SK-N-SH (cell line): ENCODE measurements around the gene COCH.

Experiments used
- ELF1 ChIP-seq: IDR thresholded peaks from 2 replicates; pipeline ENCODE4 v1.4.0; 2012
- EP300 ChIP-seq, 2 experiments: IDR thresholded peaks; 2 replicates each; pipeline versions ENCODE4 v1.4.0 to v1.6.1; 2012; ENCODE audit warnings: borderline replicate concordance in 1 of 2, low read depth in 1 of 2, low read length in 1 of 2
- EZH2phosphoT487 ChIP-seq: fragments of 200-600 bp; sonication (generic); IDR thresholded peaks from 2 replicates; pipeline ENCODE4 v1.6.1; 2017; ENCODE audit warnings: low read depth, mixed run types, mild to moderate bottlenecking, antibody characterized with exemption, moderate library complexity, borderline replicate concordance
- FOSL2 ChIP-seq: IDR thresholded peaks from 2 replicates; pipeline ENCODE4 v1.4.0; 2012; ENCODE audit warnings: low read depth, mild to moderate bottlenecking, moderate library complexity, borderline replicate concordance
- MAX ChIP-seq: IDR thresholded peaks from 2 replicates; pipeline ENCODE4 v1.4.0; 2012; ENCODE audit warnings: low read depth
- MEF2A ChIP-seq: IDR thresholded peaks from 2 replicates; pipeline ENCODE4 v1.4.0; 2012; ENCODE audit warnings: low read depth, borderline replicate concordance
- POLR2AphosphoS5 ChIP-seq: IDR thresholded peaks from 2 replicates; pipeline ENCODE4 v1.6.1; 2012; ENCODE audit warnings: low read depth, low read length
- RAD21 ChIP-seq: IDR thresholded peaks from 2 replicates; pipeline ENCODE4 v1.6.1; 2012; ENCODE audit warnings: mild to moderate bottlenecking, low read length
- RCOR1 ChIP-seq: fragments of 150-350 bp; IDR thresholded peaks from 2 replicates; pipeline ENCODE4 v1.6.1; 2017; ENCODE audit warnings: antibody characterized with exemption, low read length
- SMC3 ChIP-seq: IDR thresholded peaks from 2 replicates; pipeline ENCODE4 v1.6.1; 2012; ENCODE audit warnings: low read depth, low read length, improper control_type of control experiment
- TF ChIP-seq, protein P1 (sequence below): fragments of 200-600 bp; sonication (generic); IDR thresholded peaks from 2 replicates; pipeline ENCODE4 v1.6.1; 2017; ENCODE audit warnings: antibody characterized with exemption, mild to moderate bottlenecking, moderate library complexity
- TF ChIP-seq, protein P2 (sequence below): IDR thresholded peaks from 2 replicates; pipeline ENCODE4; 2012

DNA sequence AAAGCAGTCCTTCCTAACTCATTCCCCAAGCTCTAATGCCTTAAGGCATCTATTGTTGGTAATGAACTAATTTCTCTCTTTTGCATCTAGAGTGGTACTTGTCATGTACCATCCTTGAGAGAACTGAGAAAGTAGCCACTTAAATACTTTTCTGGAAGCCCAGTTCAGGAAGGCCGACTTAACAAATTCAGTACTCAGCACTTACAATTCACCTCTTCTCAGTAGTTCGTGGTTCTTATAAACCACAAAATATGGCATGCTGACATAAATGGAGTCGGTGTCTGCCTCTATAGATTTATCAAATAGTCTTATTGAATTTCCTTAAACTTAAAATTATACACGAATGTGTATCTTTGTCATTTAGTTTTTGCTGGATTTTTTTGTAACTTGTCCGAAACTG is 9.4 kb upstream of the COCH start:
- no peak for TF ChIP-seq FOSL2
- no peak for TF ChIP-seq ELF1
- TF ChIP-seq RAD21: no peak
- TF ChIP-seq MAX: no peak
- TF ChIP-seq, protein P1, sequence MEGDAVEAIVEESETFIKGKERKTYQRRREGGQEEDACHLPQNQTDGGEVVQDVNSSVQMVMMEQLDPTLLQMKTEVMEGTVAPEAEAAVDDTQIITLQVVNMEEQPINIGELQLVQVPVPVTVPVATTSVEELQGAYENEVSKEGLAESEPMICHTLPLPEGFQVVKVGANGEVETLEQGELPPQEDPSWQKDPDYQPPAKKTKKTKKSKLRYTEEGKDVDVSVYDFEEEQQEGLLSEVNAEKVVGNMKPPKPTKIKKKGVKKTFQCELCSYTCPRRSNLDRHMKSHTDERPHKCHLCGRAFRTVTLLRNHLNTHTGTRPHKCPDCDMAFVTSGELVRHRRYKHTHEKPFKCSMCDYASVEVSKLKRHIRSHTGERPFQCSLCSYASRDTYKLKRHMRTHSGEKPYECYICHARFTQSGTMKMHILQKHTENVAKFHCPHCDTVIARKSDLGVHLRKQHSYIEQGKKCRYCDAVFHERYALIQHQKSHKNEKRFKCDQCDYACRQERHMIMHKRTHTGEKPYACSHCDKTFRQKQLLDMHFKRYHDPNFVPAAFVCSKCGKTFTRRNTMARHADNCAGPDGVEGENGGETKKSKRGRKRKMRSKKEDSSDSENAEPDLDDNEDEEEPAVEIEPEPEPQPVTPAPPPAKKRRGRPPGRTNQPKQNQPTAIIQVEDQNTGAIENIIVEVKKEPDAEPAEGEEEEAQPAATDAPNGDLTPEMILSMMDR: no peak
- no peak for TF ChIP-seq SMC3
- TF ChIP-seq, protein P2, sequence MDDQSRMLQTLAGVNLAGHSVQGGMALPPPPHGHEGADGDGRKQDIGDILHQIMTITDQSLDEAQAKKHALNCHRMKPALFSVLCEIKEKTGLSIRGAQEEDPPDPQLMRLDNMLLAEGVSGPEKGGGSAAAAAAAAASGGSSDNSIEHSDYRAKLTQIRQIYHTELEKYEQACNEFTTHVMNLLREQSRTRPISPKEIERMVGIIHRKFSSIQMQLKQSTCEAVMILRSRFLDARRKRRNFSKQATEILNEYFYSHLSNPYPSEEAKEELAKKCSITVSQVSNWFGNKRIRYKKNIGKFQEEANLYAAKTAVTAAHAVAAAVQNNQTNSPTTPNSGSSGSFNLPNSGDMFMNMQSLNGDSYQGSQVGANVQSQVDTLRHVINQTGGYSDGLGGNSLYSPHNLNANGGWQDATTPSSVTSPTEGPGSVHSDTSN: no peak
- TF ChIP-seq EP300 (IDR thresholded peaks at IDR 0.05; ENCODE audit: borderline replicate concordance in 1 of 2, low read depth in 1 of 2, low read length in 1 of 2): no peak
- TF ChIP-seq MEF2A: no peak
- TF ChIP-seq RCOR1: no peak
- no peak for TF ChIP-seq POLR2AphosphoS5
- no peak for TF ChIP-seq EZH2phosphoT487
